DMS153 treated with DMSO at 0.1 percent for 48 hours (cell line): ENCODE measurements around the gene DUSP19.
"Not testable (repeated sequence)": the region's sequence is repeated elsewhere in the genome, so short reads cannot be mapped to it uniquely, and the experiment has no call there.

Experiments
- DNase-seq: peaks from one replicate; lab custom pipeline; 2025; ENCODE audit not compliant: unreplicated experiment; lab: John Stamatoyannopoulos, UW

Gene DUSP19, protein sequence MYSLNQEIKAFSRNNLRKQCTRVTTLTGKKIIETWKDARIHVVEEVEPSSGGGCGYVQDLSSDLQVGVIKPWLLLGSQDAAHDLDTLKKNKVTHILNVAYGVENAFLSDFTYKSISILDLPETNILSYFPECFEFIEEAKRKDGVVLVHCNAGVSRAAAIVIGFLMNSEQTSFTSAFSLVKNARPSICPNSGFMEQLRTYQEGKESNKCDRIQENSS

DNA sequence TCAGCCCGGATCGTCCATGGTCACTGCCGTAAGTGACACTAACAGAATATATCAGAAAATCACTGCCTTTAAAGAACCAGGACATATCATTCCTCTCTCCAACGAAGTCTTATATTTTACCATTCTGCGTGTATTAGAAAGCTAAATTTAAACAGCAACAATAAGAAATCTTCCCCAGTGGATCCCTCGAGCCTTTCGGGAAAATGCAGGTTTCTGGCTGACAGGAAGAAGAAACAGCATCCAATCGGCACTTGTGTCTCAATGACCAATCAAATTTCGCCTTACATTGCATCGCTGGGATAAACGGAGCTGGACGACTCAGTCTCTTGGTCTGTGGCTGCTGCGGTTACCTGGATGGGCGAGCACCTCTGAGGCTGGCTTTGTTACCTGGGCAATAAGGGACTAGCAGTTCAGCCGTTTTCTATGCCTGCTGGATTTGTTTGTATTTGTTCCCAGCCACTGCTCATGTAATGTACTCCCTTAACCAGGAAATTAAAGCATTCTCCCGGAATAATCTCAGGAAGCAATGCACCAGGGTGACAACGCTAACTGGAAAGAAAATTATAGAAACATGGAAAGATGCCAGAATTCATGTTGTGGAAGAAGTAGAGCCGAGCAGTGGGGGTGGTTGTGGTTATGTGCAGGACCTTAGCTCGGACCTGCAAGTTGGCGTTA is at the start of gene DUSP19:
Gene DUSP19, plus strand, starts transcription at position 284 of the 675 bp plus-strand sequence. Its CDS starts 187 bp downstream, at position 471.
- peak; percentile 94 for DNase-seq

DNA sequence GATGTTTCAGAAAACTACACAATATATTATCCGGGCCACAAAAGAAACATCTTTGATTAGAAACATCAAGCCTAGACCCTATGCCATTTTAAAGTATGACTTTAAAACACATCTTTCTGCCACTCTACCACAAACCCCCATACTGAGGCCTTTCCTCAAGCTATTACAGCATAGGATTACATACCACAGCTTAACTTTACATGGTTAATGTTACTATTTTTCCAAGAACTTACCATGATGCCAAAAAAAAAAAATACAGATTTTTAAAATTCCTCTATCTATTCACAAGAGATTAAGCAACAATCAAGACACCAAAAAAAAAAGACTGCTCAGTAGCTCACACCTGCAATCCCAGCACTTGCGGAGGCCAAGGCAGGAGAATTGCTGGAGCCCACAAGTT is 49.3 kb upstream of the DUSP19 start:
- no peak for DNase-seq

DNA sequence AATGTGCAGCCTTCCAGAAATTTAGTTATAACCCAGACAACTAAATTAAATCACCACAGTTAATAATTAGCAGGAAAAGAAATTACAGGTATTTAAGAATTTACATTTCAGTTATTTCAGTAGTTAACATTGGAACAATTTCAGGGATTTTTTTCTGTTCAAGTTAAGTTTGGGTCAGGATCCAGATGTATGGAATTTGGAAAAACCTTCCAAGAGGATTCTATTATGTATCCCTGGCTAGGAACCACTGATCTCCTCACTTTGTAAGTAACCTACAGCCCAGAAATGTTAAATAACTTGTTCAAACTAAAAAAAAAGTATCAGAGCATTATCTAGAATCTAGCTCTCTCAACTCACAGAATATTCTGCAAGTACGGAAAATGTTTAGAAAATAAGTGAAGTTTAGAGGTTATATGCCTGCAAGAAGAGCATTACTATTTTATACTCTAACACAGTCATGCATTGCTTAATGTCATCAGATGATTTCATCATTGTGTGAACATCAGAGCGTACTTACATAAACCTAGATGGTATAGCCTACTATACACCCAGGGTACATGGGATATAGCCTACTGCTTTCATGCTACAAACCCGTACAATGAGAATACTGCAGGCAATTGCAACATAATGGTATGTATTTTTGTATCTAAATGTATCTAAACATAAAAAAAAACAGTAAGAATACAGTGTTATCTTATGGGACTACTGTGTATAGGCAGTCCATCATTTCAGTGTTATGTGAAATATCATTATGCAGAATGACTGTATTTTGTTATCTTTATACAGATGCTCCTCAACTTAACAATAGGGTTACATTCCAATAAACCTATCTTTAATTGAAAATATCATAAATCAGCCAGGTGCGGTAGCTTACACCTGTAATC is 46.4 kb upstream of the DUSP19 start:
- no peak for DNase-seq

DNA sequence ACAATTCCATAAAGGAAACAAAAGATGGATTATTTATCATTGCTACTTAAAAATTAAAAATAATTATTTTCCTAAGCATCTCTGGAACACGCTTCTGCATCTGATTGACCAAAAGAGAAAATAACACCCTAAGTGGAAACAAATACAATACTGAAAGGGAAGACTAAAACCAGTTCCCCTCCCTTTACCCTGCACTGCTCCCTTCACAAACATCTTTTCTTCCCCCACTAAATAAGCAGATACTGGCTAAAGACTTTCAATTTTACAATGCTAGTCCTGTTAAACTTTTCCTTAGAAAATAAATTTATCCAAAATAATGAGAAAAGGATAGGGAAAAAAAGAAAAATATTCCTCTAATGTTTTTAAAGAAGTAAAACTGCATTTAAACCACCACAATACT is 44.6 kb upstream of the DUSP19 start:
- no peak for DNase-seq

DNA sequence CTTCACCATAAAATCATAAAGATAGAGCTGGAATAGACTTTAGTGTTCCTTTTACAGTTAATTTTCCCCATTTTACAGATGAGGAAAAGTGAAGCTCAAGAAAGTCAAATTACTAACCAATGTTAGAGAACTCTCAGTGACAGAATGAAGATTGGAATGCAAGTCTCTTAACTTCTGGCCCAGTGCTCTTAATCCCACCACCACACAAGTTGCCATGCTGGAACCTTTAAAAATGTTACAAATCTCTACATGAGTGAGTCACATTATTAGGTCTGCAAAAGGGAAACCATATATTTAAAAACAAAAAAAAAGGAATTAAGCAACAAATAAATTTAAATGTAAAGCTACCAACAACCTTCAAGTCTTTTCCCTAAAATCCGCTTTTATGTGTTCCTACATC is 43.7 kb upstream of the DUSP19 start:
- DNase-seq: no peak

DNA sequence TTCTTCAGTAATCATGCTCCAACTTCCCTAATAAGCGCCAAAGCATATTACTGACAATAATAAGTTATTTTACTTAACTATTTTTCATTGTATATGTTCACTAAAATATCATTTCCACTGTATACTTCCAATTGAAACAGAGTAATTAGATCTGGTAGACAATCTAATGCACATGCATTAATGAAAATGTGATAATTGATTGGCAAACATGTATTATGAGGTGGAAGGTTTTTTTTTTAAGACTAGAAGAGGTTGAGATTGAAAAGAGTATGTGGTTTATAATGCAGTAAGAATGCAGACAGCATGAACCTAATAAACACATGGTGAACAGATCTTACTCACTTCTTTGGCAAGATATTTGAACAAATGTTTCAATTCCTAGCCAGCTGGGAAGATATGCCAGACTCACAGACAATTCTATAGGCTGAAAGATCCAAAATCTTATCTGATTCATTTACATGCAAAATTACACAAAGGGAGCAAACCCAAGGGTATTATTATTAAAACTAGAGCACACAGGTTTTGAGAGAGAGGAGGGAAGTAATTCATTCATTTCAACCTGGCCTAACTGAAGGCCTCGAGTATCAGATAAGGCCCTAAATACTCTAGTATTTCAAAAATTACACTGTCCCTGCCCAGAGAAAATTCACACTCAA is 43.1 kb upstream of the DUSP19 start:
- no peak for DNase-seq

DNA sequence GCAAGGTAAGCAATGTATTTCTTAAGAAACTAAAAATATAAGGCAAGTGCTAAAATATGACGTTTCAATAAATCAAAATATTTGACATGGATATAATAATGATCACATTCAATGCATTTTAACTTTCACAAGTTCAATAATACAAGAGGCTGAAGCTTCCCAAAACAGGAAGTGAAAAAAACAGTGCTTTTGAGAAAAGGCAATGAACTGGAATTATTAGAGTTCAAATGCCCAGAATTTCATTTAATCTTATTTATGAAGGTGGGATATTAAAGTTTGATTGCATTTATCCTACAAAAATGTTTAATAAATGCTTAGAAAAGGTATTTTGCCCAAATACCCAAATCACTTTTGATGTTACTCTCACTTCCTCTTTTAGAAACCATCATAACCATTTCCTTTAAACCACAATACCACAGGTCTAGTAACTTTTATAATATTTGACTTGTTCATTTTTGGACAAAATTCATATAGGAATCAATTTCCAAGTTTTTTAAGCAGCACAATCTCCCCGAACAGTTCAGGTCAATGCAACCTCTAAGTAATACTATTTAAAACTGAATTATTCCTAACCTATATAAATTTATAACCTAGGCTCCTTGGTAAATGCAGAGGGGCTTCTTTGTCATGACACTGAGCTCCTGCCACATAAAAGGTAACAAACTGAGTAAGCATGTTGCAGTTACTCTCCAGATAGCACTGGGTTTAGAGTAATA is 42.4 kb upstream of the DUSP19 start:
- DNase-seq: no peak

DNA sequence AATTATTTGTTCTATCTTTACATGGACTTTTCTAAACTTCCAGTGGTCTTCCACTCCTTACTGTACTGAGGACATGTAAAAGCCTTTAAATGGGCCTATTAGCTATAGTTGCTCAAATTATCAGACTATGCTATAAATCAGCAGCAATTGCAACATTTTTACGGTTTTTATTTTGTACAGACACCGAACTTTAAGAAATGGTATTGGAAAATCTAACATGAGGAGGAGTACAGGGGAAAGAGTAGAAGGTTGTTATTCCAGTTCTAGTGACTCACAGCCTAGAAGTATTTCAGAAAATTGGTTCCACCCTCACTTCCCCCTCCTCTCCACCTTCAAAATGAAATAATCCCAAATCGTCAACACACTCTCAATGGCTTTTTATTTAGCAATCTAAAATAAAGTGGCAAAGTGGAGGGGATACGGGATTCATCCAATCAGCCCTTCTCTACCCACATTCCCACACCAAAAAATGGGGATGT is 41.4 kb upstream of the DUSP19 start:
- no peak for DNase-seq

DNA sequence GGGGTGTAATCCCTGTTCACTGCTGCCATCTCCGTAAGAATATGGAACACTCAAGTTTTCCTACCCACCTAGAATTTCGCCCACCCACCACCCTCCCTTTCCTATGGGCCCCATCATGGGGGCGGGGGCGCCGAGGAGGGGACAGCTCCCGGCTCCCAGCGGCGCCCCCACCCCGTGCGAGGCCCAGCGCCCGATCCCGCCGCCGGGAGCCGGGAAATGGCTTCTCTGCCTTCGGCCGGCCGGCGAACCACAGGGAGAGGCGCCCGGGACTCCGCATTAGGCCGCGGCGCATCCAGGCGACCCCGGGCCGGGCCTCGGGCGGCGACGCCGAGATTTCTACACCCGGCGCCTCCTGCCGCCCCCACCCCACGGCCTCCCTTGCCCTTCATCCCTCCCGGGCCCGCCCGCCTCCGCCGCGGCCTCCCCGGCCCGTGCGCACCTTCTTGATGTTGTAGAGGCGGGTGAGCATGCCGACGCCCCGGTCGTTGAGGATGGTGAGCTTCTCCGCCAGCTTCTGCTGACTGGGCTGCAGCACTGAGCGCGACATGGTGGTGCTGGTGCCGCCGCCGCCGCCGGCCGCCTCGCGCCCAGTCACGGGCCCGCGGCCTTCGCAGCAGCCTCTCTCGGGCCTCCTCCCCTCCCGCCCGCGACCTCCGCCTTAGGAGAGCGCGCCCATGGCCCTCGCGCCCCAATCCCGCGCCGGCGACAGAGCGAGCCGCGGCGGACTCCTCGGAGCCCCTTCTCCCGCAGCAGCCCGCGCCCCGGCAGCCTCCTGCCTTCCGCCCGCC is 40.8 kb upstream of the DUSP19 start:
- no peak for DNase-seq

DNA sequence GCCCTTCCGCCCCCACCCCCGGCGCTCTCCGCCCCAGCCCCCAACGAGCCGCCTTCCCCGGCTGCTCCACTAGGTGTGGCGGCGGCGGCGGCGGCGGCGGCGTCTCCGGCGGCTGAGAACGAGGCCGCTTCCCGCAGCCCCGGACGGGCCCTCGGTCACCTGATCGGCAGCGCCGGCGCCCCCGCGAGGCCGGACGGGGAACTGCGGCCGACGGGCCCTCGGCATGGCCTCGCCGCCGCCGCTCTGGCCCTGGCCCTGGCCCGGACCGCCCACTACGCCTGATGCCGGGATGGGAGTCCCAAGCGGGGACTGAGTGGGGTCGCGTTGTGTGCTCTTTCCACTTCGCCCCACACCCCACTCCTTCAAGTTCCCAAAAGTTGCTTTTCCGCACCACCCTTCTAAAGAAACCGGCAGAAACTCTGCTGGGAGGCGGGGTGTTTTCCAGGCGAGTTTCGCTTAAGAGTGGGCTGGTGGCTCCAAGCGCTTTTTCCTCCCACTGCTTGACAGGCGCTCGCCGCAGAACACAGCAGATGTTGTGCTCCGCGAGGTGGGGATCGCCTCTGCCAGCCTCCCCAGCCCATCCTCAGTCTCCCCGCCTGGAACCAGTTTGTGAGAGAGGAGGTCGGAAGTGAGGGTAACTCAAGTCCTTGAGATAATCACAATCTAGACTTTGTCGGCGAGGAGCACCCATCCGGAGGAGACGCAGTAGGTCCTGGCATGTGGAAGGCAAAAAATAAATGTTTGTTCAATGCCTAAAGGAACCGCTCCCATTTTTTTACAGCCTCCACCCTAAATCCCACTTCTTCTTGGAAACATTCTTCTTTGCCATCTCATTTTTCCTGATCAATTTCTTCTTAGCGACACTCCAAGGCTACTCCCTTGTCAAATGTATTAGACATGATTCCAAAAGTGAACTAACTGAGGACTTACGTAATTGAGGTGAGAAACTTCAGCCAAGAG is 39.9 kb upstream of the DUSP19 start, which contains the start of gene NCKAP1:
Gene NCKAP1, minus strand, starts transcription at position 117 of the 960 bp plus-strand sequence. CDS start 358 bp downstream, outside the sequence.
- peak; percentile 79 for DNase-seq

DNA sequence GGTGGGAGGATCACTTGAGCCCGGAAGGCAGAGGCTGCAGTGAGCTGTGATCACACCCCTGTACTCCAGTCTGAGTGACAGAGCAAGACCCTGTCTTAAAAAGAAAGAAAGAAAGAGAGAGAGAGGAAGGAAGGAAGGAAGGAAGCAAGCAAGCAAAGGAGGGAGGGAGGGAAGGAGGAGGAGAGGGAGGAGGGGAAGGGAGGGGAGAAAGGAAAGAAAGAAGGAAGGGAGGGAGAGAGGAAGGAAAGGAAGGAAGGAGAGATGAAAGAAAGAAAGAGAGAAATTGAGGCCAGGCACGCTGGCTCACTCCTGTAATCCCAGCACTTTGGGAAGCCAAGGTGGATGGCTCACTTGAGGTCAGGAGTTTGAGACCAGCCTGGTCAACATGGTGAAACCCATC is 37.9 kb upstream of the DUSP19 start:
- no peak for DNase-seq

DNA sequence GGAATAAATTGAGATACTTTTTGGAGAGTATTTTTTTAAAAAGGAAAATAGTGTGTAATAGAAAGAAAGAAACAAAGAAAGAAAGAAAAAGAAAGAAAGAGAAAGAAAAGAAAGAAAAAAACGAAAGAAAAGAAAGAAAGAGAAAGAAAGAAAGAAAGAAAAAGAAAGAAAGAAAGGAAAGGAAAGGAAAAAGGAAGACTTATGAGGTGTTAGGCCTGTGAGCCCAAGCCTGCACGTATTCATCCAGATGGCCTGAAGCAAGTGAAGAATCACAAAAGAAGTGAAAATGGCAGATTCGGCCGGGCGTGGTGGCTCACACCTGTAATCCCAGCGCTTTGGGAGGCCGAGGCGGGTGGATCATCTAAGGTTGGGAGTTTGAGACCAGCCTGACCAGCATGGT is 35.0 kb upstream of the DUSP19 start:
- not testable (repeated sequence) for DNase-seq

DNA sequence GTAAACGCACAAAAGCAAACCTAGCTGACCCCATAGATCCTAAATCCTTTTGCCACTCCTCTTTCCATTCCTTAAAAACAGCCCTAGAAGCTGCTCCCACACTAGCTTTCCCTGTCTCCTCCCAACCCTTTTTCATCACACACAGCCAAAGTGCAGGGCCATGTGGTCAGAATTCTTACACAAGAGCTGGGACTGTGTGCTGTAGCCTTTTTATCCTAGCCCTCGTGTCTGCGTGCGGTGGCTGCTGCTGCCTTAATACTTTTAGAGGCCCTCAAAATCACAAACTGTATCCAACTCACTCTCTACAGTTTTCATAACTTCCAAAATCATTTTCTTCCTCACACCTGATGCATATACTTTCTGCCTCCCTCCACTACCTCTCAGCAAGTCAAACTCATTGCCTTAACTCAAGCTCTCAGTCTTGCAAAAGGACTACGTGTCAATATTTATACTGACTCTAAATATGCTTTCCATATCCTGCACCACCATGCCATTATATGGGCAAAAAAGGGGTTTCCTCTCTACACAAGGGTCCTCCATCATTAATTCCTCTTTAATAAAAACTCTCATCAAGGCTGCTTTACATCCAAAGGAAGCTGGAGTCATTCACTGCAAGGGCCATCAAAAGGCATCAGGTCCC is 30.9 kb upstream of the DUSP19 start:
- DNase-seq: not testable (repeated sequence)

DNA sequence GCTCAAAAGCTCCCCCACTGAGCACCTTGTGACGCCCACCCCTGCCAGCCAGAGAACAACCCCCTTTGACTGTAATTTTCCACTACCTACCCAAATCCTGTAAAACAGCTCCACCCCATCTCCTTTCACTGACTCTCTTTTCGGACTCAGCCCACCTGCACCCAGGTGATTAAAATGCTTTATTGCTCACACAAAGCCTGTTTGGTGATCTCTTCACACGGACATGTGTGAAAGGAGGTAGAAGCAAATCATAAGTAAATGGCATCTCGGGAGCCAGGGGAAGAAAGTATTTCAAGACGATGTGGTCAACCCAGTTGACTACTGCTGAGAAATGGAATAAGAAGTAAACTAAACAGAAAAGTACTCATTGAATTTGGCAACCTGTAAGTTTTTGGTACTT is 29.1 kb upstream of the DUSP19 start:
- DNase-seq: no peak

DNA sequence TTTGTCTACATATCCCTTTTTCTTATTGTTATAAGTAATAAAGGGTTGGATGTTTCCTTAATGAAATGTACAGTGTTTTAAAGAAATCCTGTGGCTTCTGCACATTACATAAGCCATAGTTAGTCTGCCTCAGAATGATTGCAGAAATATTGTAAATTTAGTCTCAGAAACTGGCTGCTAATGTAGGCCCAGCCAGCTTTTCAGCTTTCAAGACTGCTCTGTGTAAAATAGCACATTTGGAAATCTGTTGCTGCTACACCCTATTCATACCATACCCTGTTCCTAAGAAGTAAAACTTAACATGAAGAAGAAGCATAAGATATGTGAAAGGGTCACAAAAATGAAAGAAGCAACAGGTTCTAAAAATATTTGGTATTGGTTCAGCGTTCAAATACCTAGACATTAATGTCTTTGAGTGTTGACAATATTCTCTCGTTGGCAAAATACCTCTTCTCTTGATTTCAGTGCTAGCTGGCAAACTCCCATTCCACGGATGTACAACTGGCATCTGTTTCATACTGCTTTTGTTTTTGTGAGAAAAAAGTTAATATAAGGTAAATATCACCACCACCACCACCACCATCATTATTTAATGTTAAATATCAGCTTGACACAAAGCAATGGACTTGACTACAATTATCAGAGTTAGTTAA is 21.1 kb upstream of the DUSP19 start:
- no peak for DNase-seq

DNA sequence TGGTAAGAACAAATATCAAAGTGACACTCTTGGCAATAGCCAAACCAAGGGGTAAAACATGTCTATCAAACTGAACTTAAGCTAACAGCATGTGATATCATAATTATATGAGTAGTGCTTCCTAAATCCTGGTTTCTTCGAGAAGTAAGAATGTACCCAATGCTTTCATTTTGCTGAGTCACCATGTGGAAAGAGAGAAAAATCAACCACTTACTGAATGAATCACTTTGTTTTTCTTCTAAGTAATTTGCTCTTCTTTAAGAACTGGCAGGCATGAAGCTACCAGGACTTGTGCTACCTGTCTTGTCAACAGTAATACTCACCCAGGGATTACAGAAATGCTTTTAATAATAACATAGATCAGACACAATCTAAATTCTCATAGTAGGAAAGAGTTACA is 19.0 kb upstream of the DUSP19 start:
- DNase-seq: no peak

DNA sequence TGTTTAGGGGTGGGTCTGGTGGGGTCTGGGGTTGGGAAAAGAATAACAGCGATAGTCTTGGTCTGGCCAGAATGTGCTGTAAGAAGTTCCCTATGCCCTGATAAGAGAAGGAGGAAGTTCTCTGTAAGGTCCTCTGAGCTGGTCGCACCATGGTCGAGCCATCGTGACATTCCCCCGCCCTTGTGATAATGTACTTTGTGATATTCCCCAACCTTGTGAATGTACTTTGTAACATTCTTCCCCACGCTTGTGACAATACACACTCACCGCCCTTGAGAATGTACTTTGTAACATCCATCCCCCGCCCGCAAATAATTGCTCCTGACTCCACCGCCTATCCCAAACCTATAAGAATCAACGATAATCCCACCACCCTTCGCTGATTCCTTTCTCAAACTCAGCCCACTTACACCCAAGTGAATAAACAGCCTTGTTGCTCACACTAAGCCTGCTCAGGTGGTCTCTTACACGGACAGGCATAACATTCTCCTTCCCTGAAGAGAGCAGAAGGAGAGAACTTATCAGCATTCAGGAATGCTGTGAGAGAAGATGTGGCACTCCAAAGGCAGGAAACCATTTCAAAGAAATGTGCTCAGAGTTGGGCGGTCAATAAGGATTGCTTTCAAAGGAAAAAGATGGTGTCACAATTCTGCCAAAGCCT is 17.8 kb upstream of the DUSP19 start:
- DNase-seq: no peak
